Smooth muscle cell (in vitro differentiated cells): ENCODE measurements around the gene NRROS. TPM values are rescaled to one million over a fixed set of nuclear protein-coding genes. Genes with fewer than 3 reads are reported as not detected.

Experiments
- DNase-seq: peaks from one replicate; lab custom pipeline; 2025; ENCODE audit not compliant: unreplicated experiment; lab: John Stamatoyannopoulos, UW
- H2AFZ ChIP-seq: fragments of 200-600 bp; sonication (generic); 2 replicates; pipeline ENCODE4 v1.6.0; 2016; ENCODE audit warnings: antibody characterized with exemption, low read depth, mild to moderate bottlenecking
- H3F3A ChIP-seq: fragments of 200-600 bp; sonication (generic); 2 replicates; pipeline ENCODE4 v1.6.0; 2017; ENCODE audit warnings: antibody characterized with exemption, low read depth
- H3K27ac ChIP-seq: fragments of 200-600 bp; sonication (generic); 2 replicates; pipeline ENCODE4 v1.5.1; 2016; ENCODE audit warnings: low read depth, mild to moderate bottlenecking
- H3K27me3 ChIP-seq: fragments of 200-600 bp; sonication (generic); 2 replicates; pipeline ENCODE4 v1.6.1; 2016; ENCODE audit warnings: low read depth, mild to moderate bottlenecking
- H3K36me3 ChIP-seq: fragments of 200-600 bp; sonication (generic); 2 replicates; pipeline ENCODE4 v1.5.1; 2016; ENCODE audit warnings: low read depth
- H3K4me1 ChIP-seq: fragments of 200-600 bp; sonication (generic); 2 replicates; pipeline ENCODE4 v1.5.1; 2016; ENCODE audit warnings: low read depth
- H3K4me2 ChIP-seq: fragments of 200-600 bp; sonication (generic); 2 replicates; pipeline ENCODE4 v1.6.0; 2016; ENCODE audit warnings: mild to moderate bottlenecking
- H3K4me3 ChIP-seq: fragments of 200-600 bp; sonication (generic); 2 replicates; pipeline ENCODE4 v1.5.1; 2016; ENCODE audit warnings: mild to moderate bottlenecking
- H3K79me2 ChIP-seq: fragments of 200-600 bp; sonication (generic); 2 replicates; pipeline ENCODE4 v1.6.0; 2016; ENCODE audit warnings: low read depth, mild to moderate bottlenecking
- H3K9ac ChIP-seq: fragments of 200-600 bp; sonication (generic); 2 replicates; pipeline ENCODE4 v1.6.0; 2016; ENCODE audit warnings: low read depth
- H3K9me3 ChIP-seq: fragments of 200-600 bp; sonication (generic); replicated peaks from 2 replicates; pipeline ENCODE4 v1.5.1; 2016; ENCODE audit warnings: low read depth
- H4K20me1 ChIP-seq: fragments of 200-600 bp; sonication (generic); 2 replicates; pipeline ENCODE4 v1.6.0; 2016; ENCODE audit warnings: low read depth
- WGBS: methylation state at CpG from one replicate; pipeline ENCODE4 v1.1.7; 2016; ENCODE audit warnings: low lambda C conversion rate; 5-methylcytosine and 5-hydroxymethylcytosine counted together
- polyA plus RNA-seq: library from polyadenylated mRNA; unstranded; fragments of >200 nt; fragmentation: Nextera tagmentation; extraction: Ambion mirVana; gene quantifications from 2 replicates; pipeline ENCODE4 v1.2.1, GENCODE V29; 2016
- total RNA-seq: library from RNA; depleted of rRNA; stranded (reverse); fragments of >200 nt; gene quantifications from 2 replicates; pipeline ENCODE4 v1.2.3, GENCODE V29; 2014
- TF ChIP-seq, protein P1 (sequence below): fragments of 200-600 bp; sonication (generic); IDR thresholded peaks from 2 replicates; pipeline ENCODE4 v1.5.1; 2017; ENCODE audit warnings: borderline replicate concordance, mild to moderate bottlenecking, antibody characterized with exemption; ENCODE audit not compliant: insufficient read depth, poor library complexity, severe bottlenecking

The NRROS gene
- total and polyA plus RNA-seq, 2 experiments from 2014 or later: 0.45 TPM; not detected in 1

GRCh38 chr3:196694941-196695848 is 55.7 kb downstream of the NRROS start:
- TF ChIP-seq, protein P1, sequence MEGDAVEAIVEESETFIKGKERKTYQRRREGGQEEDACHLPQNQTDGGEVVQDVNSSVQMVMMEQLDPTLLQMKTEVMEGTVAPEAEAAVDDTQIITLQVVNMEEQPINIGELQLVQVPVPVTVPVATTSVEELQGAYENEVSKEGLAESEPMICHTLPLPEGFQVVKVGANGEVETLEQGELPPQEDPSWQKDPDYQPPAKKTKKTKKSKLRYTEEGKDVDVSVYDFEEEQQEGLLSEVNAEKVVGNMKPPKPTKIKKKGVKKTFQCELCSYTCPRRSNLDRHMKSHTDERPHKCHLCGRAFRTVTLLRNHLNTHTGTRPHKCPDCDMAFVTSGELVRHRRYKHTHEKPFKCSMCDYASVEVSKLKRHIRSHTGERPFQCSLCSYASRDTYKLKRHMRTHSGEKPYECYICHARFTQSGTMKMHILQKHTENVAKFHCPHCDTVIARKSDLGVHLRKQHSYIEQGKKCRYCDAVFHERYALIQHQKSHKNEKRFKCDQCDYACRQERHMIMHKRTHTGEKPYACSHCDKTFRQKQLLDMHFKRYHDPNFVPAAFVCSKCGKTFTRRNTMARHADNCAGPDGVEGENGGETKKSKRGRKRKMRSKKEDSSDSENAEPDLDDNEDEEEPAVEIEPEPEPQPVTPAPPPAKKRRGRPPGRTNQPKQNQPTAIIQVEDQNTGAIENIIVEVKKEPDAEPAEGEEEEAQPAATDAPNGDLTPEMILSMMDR: no peak
- DNase-seq: no peak
- no peak overlapping the region for H3K4me2 ChIP-seq
- no peaks in the 10 kb centered on the region for H4K20me1 ChIP-seq
- no peak overlapping the region for H3K9ac ChIP-seq
- H3K27ac ChIP-seq: no peak overlapping the region
- no peaks in the 10 kb centered on the region for H3K4me1 ChIP-seq
- H3K4me3 ChIP-seq: no peak overlapping the region
- H3K9me3 ChIP-seq: no peaks in the 10 kb centered on the region
- H3K27me3 ChIP-seq: no peaks in the 10 kb centered on the region
- no peaks in the 10 kb centered on the region for H3K79me2 ChIP-seq
- no peak overlapping the region for H2AFZ ChIP-seq
- no peaks in the 10 kb centered on the region for H3K36me3 ChIP-seq
- H3F3A ChIP-seq: no peaks in the 10 kb centered on the region
- WGBS: 96% methylated on average over 13 of the region's 17 CpGs

- 93% methylated on average over 5 of the region's 5 CpGs for WGBS
- no peak overlapping the region for H2AFZ ChIP-seq
- H3K27ac ChIP-seq: no peak overlapping the region
- H3K79me2 ChIP-seq: no peaks in the 10 kb centered on the region
- no peaks in the 10 kb centered on the region for H3K36me3 ChIP-seq
- no peak overlapping the region for H3K4me2 ChIP-seq
- no peaks in the 10 kb centered on the region for H4K20me1 ChIP-seq
- no peaks in the 10 kb centered on the region for H3K27me3 ChIP-seq
- DNase-seq: no peak
- TF ChIP-seq, protein P1: no peak
- no peaks in the 10 kb centered on the region for H3K9me3 ChIP-seq
- H3F3A ChIP-seq: no peaks in the 10 kb centered on the region
- no peak overlapping the region for H3K9ac ChIP-seq
- no peaks in the 10 kb centered on the region for H3K4me1 ChIP-seq
- no peak overlapping the region for H3K4me3 ChIP-seq
Measured at GRCh38 chr3:196695849-196696226, 56.3 kb downstream of the NRROS start.

- TF ChIP-seq, protein P1: no peak
- Histone ChIP-seq H3K9me3 (no peaks in the 10 kb centered on the region), H3K79me2 (no peaks in the 10 kb centered on the region), H3K4me3 (no peak overlapping the region), H3K9ac (no peak overlapping the region), H3F3A (no peaks in the 10 kb centered on the region), H3K27me3 (no peaks in the 10 kb centered on the region), H2AFZ (no peak overlapping the region), H3K27ac (no peak overlapping the region), H3K4me1 (no peaks in the 10 kb centered on the region), H4K20me1 (no peaks in the 10 kb centered on the region), H3K36me3 (no peaks in the 10 kb centered on the region), H3K4me2 (no peak overlapping the region)
- 92% methylated on average over 5 of the region's 5 CpGs for WGBS
- no peak for DNase-seq
Measured at GRCh38 chr3:196697270-196697669, 57.8 kb downstream of the NRROS start.
